Stimulated activated CD8-positive, alpha-beta memory T cell treated with anti-CD3 and anti-CD28 coated beads, Interleukin-4, amount 100 ng/mL, for 48 hours (primary cell): ENCODE results near the gene RIMBP3C.
"Not testable (repeated sequence)": the region's sequence is repeated elsewhere in the genome, so short reads cannot be mapped to it uniquely, and the experiment has no call there.

Experiments used
- DNase-seq: peaks from one replicate; pipeline ENCODE4 v3.0.0-alpha.2; 2020

Gene RIMBP3C

DNA sequence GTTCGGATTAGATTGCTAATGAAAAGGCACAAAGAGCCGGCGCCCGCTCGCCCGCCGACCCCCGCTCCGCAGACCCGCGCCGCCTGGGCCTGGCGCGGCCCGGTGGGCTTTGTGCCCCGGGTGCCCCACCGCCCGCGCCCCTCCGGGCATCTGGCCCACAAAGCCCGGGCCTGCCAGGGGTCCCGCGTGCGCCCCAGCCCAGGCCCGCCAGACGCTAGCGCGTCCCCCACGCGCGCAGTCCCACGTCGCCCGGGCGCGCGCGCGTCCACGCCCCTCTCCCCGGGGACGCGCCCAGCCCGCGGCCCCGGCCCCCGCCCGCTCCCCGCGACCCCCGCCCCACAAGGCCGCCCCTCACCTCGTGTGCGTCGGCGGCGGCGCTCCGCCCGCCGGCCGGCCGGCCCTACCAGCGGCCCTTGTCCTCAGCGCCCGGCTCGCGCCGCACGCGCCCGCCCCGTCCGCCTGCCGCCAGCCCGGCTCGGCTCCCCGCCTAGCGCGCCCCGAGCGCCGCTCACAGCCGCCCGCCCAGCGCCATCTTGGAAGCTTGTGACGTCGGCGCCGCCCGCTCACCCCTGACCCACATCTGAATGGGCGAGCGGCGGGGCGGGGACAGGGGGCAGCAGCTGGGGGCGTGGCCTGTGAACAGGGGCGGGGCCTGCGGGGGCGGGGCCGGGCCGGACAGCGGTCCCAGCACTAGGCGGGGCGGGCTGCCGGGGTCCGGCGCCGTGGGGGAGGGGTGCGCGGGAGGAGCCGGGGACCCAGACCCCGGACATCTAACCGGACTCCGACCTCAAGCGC, 34.1 kb downstream of the RIMBP3C start:
- DNase-seq, result not testable (repeated sequence)

DNA sequence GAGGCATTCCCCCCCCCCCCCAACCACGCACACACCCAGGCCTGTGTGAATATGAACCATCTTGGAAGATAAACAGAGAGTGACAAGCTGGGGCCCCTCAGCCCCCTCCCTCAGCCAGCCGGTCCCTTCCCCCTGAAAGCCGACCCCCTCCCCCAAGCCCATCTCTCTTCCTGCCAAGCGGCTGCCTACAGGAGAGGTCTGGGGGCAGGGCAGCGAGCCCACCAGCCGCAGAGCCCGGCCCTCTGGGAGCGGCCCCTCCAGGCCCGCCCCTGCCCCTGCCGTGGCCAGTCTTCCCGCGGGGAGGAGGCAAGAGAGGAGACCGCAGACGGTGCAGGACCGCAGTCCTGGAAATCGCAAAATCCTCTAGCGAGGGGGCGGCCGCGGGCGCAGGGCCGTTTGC, 34.7 kb downstream of the RIMBP3C start:
- DNase-seq, result not testable (repeated sequence)

DNA sequence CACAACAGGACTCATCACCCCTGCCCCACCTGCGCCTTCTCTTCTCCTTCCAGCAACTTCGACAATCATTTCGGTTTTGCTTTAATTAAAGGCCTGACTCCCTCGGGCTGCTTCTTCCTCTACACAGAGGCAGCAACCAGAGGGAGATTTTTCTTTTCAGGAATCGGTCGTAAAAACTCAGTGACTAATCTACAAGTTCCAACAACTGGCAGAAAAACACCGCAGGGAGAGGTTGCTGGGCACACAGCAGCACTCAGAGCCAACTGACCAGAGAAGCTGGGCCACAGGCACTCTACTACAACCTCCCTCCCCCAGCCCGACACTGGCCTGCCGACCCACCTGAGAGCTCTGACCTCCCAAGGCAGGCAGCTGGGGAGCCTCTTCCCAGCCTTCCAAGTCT, 36.0 kb downstream of the RIMBP3C start:
- DNase-seq, result not testable (repeated sequence)

DNA sequence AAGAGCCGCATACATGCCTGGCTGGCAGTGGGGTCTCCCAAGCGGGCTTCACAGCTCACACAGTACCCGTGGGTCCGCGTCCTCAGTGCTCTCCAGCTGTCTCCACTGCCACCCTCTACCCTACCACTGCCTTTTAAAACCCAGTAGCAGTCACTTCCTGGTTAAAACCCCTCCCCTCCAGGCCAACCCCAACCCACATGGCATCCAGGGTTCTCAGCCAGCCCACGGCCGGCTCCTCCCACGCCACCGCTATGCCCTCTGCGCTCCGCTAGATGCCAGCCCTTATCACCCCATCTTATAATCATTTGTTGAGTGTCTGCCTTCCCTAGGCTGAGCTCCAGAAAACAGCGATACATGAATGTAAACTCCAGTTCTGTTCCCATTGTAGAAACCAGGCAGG, 37.1 kb downstream of the RIMBP3C start:
- DNase-seq, result not testable (repeated sequence)

DNA sequence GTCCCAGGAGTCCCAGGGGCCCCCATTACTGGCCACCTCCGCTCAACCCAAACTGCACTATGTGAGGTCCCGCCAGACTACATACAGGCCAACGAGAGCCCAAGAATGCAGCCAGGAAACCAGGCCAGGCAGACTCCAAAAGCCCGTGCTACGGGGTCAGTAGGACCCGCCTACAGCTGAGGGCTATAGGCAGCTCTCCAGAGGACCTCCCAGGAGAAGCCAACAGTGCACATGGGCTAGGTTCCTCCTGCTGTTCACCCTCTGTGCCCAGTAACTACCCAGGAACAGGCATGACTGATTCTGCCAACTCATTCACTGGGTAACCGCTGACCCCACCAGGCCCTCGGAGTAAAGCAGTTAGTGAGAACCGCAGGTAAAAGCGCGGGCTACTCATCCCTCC, 39.2 kb downstream of the RIMBP3C start:
- not testable (repeated sequence) for DNase-seq

DNA sequence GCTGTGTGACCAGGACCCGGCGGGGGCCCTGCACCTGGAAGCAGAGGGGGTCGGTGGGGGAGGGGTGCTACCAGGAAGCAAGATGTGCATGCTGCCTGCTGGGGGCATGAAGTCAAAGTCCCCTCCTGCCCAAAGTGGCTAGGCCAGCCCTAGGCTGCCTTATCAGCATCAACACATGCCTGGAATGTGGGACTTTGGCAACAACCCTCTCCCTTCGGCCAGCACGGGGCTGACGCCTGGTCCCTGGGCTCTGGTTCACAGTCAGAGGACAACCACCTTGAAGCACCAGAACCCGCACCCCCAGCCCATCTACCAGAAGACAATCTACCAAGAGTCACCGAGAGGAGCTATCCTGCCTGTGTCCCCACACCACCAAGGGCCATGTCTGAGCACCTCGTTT, 40.9 kb downstream of the RIMBP3C start:
- DNase-seq, result not testable (repeated sequence)

DNA sequence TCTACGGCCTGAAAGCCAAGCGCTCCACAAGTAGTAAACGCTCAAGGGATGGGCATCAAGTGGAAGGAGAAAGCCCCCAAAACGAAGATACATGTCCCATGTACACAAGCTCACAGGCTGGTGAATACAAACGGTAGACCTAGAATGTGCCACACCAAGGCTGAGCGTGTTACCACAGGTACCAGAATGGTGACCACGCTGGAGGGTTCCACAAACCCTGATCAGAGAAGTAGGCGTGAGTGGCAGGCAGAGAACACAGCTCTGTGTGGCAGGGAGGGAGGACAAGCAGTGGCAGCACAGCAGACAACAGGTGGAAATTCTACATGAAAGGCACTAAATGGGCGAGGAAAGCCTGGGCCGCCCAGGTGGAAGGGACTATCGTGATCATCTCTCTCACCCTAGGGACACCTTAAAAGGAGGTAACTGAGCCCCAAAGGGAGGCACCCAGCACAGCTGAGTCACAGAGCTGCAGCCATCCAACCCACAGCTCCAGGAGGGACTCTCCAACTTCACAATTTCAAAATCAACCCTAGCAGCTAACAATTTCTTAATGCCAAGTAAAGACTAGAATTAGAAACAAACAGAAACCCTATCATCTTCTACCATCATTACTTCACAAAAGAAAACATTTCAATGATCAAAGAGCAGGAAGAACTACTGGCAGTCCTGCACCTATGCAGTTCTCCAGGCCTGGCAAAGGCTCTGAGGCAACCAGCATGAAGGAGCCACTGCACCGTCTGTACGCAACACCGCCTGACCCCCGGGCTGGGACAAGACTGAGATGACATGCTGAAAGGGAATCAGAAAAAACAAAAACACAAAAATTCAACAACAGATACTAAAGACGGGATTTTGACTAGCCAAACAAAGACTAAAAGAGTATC, 51.4 kb downstream of the RIMBP3C start:
- DNase-seq, result not testable (repeated sequence)

DNA sequence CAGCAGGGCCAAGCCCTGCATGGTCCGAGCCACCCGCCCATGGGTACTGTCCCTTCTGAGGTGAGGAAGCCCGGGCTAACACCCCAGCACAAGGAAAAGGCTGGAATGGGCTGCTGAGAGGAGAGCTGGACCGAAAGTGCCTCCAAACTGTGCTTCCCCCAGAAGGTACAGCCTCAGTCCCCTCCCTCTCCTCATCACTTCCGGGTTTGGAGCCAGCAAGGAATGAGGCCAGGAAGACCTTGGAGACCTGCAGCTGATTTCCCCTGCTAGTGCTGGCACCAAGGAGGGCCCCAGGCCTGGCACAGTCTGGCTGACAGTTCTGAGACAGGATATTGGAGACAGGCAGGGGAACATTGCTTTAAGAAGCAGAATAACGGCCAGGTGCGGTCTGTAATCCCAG, 52.8 kb downstream of the RIMBP3C start:
- not testable (repeated sequence) for DNase-seq

DNA sequence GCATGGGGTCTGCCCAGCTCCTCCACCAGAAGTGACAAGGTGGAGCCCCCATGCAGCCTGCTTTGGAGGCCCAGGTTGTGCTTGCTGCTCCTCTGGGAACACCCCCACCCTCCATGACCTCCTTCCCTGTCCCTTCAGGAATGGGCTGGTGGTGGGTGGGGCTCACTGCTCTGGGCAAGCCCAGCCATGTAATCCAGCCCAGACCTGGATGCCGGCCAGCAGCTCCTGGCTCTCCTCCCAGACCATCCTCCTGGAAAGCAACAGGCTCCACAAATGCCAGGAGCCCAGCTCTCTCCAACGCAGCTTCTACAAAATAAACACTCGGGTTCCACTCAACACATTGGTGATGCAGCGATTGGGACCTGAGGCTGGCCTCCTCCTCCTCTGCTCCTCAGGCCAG, 53.3 kb downstream of the RIMBP3C start:
- not testable (repeated sequence) for DNase-seq
